HPDE6-E6E7 (cell line): Measurements from ENCODE around the gene CNTN5.

ENCODE experiments used
- DNase-seq: peaks from one replicate; pipeline ENCODE4 v3.0.0; 2011; ENCODE audit warnings: missing footprints; ENCODE audit errors: extremely low spot score

The CNTN5 gene

GRCh38 chr11:99383648-99384245, 363.0 kb downstream of the CNTN5 start:
- DNase-seq = no peak

- DNase-seq = no peak
These were observed 370.5 kb downstream of the CNTN5 start for GRCh38 chr11:99391245-99391644.

GRCh38 chr11:99406345-99406744, 385.6 kb downstream of the CNTN5 start:
- no peak for DNase-seq

GRCh38 chr11:99410636-99411035, 389.9 kb downstream of the CNTN5 start:
- no peak for DNase-seq

- no peak for DNase-seq
These were observed 398.4 kb downstream of the CNTN5 start for GRCh38 chr11:99418927-99419720.

- no peak for DNase-seq
These were observed 399.2 kb downstream of the CNTN5 start for GRCh38 chr11:99419991-99420390.

- DNase-seq = no peak
These were observed 402.1 kb downstream of the CNTN5 start for GRCh38 chr11:99422581-99423427.

- DNase-seq = no peak
These were observed 402.8 kb downstream of the CNTN5 start for GRCh38 chr11:99423428-99423983.

GRCh38 chr11:99424313-99425084, 403.8 kb downstream of the CNTN5 start:
- no peak for DNase-seq

GRCh38 chr11:99425596-99425995, 404.8 kb downstream of the CNTN5 start:
- DNase-seq = no peak

- DNase-seq = no peak
These were observed 411.9 kb downstream of the CNTN5 start for GRCh38 chr11:99432677-99433076.

GRCh38 chr11:99443276-99443675, 422.5 kb downstream of the CNTN5 start:
- DNase-seq = no peak

GRCh38 chr11:99446400-99446799, 425.7 kb downstream of the CNTN5 start:
- DNase-seq = no peak

- no peak for DNase-seq
These were observed 428.6 kb downstream of the CNTN5 start for GRCh38 chr11:99449345-99449744.

- no peak for DNase-seq
These were observed 431.3 kb downstream of the CNTN5 start for GRCh38 chr11:99452075-99452474.

GRCh38 chr11:99461913-99462312, 441.2 kb downstream of the CNTN5 start:
- no peak for DNase-seq

GRCh38 chr11:99464985-99465384, 444.2 kb downstream of the CNTN5 start:
- no peak for DNase-seq

GRCh38 chr11:99489581-99489980, 468.8 kb downstream of the CNTN5 start:
- DNase-seq = no peak

- DNase-seq = no peak
These were observed 473.3 kb downstream of the CNTN5 start for GRCh38 chr11:99494065-99494464.

GRCh38 chr11:99501655-99502054, 480.9 kb downstream of the CNTN5 start:
- no peak for DNase-seq

GRCh38 chr11:99505316-99505715, 484.6 kb downstream of the CNTN5 start:
- DNase-seq = no peak
